HG02571 (cell line): ENCODE data around the gene MSTO1.
"Not testable (repeated sequence)": the region's sequence is repeated elsewhere in the genome, so short reads cannot be mapped to it uniquely, and the experiment has no call there.

Source experiments
- ATAC-seq: cut with Tn5 transposase; IDR thresholded peaks from one replicate; pipeline ENCODE4 v1.9.1; 2021; ENCODE audit warnings: mild to moderate bottlenecking, moderate library complexity; ENCODE audit not compliant: unreplicated experiment

Gene MSTO1

GRCh38 chr1:155609515-155610256, at the start of gene MSTO1:
MSTO1 (plus strand) TSS chr1:155610218; CDS start chr1:155610249, 31 bp downstream.
- ATAC-seq, result peak; percentile 90

- peak; percentile 21 for ATAC-seq
These were observed 48.0 kb upstream of the MSTO1 start for GRCh38 chr1:155561779-155562580.

GRCh38 chr1:155562581-155563376, 47.2 kb upstream of the MSTO1 start, which contains the start of gene ASH1L:
ASH1L (minus strand) TSS chr1:155562803; CDS start chr1:155521519, 41,284 bp downstream.
- ATAC-seq, result peak; percentile 68

- ATAC-seq, result not testable (repeated sequence)
These were observed 46.5 kb upstream of the MSTO1 start for GRCh38 chr1:155563377-155564022.

- no peak for ATAC-seq
These were observed 39.9 kb upstream of the MSTO1 start for GRCh38 chr1:155569988-155570592.

GRCh38 chr1:155570593-155570990, 39.4 kb upstream of the MSTO1 start:
- ATAC-seq, result no peak

- no peak for ATAC-seq
These were observed 35.9 kb upstream of the MSTO1 start for GRCh38 chr1:155574077-155574476.

- not testable (repeated sequence) for ATAC-seq
These were observed 34.4 kb upstream of the MSTO1 start for GRCh38 chr1:155575608-155576007.

GRCh38 chr1:155583846-155584245, 26.2 kb upstream of the MSTO1 start:
- not testable (repeated sequence) for ATAC-seq

GRCh38 chr1:155589282-155589681, 20.7 kb upstream of the MSTO1 start:
- not testable (repeated sequence) for ATAC-seq

GRCh38 chr1:155590516-155591247, 19.3 kb upstream of the MSTO1 start:
- not testable (repeated sequence) for ATAC-seq

GRCh38 chr1:155591770-155592169, 18.2 kb upstream of the MSTO1 start:
- ATAC-seq, result no peak

GRCh38 chr1:155595877-155596474, 14.0 kb upstream of the MSTO1 start:
- ATAC-seq, result not testable (repeated sequence)

- ATAC-seq, result no peak
These were observed 13.2 kb upstream of the MSTO1 start for GRCh38 chr1:155596864-155597263.

GRCh38 chr1:155598842-155599331, 11.1 kb upstream of the MSTO1 start:
- ATAC-seq, result no peak

- ATAC-seq, result not testable (repeated sequence)
These were observed 10.0 kb upstream of the MSTO1 start for GRCh38 chr1:155599828-155600572.

- no peak for ATAC-seq
These were observed 2.3 kb upstream of the MSTO1 start for GRCh38 chr1:155607708-155608107.

- no peak for ATAC-seq
These were observed 1.2 kb upstream of the MSTO1 start for GRCh38 chr1:155608888-155609225.
